ENCODE measurements around the gene ITGB7. TPM values are rescaled to one million over a fixed set of nuclear protein-coding genes. Genes with fewer than 3 reads are reported as not detected.

ITGB7 gene
- total RNA-seq, 1 donor from 2014 or later, result 266 TPM

- H3K27me3 Mint-ChIP-seq (ENCODE audit: insufficient read depth), result no peaks in the 10 kb centered on the region
- H3K9me3 Mint-ChIP-seq, result no peaks in the 10 kb centered on the region
- intact Hi-C loops (cut with micrococcal nuclease), result loop anchor here (1.0 kb wide), 2 partner anchors 8 to 39 kb away; no protein-coding TSS in a partner anchor
- peaks cover 57% of the 10 kb centered on the region for H3K36me3 Mint-ChIP-seq (ENCODE audit: low read depth)
- H3K4me1 Mint-ChIP-seq (ENCODE audit: low read depth), result peaks cover 59% of the 10 kb centered on the region
- peak overlapping the region; percentile 83 for H3K27ac Mint-ChIP-seq
- H3K4me3 Mint-ChIP-seq, result peak overlapping the region; percentile 60
- DNase-seq (ENCODE audit: low spot score), result peak; percentile 17
These were observed 8.5 kb downstream of the ITGB7 start for GRCh38 chr12:53198486-53199110.

- DNase-seq (ENCODE audit: low spot score), result no peak
- peaks cover 53% of the 10 kb centered on the region for H3K4me1 Mint-ChIP-seq (ENCODE audit: low read depth)
- H3K36me3 Mint-ChIP-seq (ENCODE audit: low read depth), result peaks cover 66% of the 10 kb centered on the region
- H3K27ac Mint-ChIP-seq, result peak overlapping the region; percentile 8
- no peaks in the 10 kb centered on the region for H3K9me3 Mint-ChIP-seq
- intact Hi-C loops (cut with micrococcal nuclease), result no loop called here
- no peak overlapping the region for H3K4me3 Mint-ChIP-seq
- no peaks in the 10 kb centered on the region for H3K27me3 Mint-ChIP-seq (ENCODE audit: insufficient read depth)
These were observed 9.9 kb downstream of the ITGB7 start for GRCh38 chr12:53197011-53197640.

GRCh38 chr12:53196486-53196885 is 10.6 kb downstream of the ITGB7 start:
- intact Hi-C loops (cut with micrococcal nuclease), result no loop called here
- H3K27me3 Mint-ChIP-seq (ENCODE audit: insufficient read depth), result no peaks in the 10 kb centered on the region
- DNase-seq (ENCODE audit: low spot score), result no peak
- H3K36me3 Mint-ChIP-seq (ENCODE audit: low read depth), result peaks cover 73% of the 10 kb centered on the region
- peaks cover 49% of the 10 kb centered on the region for H3K4me1 Mint-ChIP-seq (ENCODE audit: low read depth)
- H3K9me3 Mint-ChIP-seq, result no peaks in the 10 kb centered on the region
- H3K27ac Mint-ChIP-seq, result no peak overlapping the region
- peak overlapping the region; percentile 37 for H3K4me3 Mint-ChIP-seq

GRCh38 chr12:53195516-53196420 is 11.3 kb downstream of the ITGB7 start:
- Mint-ChIP-seq H3K9me3 (no peaks in the 10 kb centered on the region), H3K27me3 (ENCODE audit: insufficient read depth) (no peaks in the 10 kb centered on the region), H3K4me1 (ENCODE audit: low read depth) (peaks cover 42% of the 10 kb centered on the region), H3K36me3 (ENCODE audit: low read depth) (peaks cover 74% of the 10 kb centered on the region), H3K4me3 (no peak overlapping the region), H3K27ac (no peak overlapping the region)
- intact Hi-C loops (cut with micrococcal nuclease), result no loop called here
- no peak for DNase-seq (ENCODE audit: low spot score)

- Mint-ChIP-seq H3K27me3 (ENCODE audit: insufficient read depth) (no peaks in the 10 kb centered on the region), H3K27ac (no peak overlapping the region), H3K36me3 (ENCODE audit: low read depth) (peaks cover 73% of the 10 kb centered on the region), H3K4me1 (ENCODE audit: low read depth) (peaks cover 38% of the 10 kb centered on the region), H3K9me3 (no peaks in the 10 kb centered on the region), H3K4me3 (no peak overlapping the region)
- intact Hi-C loops (cut with micrococcal nuclease), result no loop called here
- DNase-seq (ENCODE audit: low spot score), result no peak
These were observed 12.1 kb downstream of the ITGB7 start for GRCh38 chr12:53194973-53195372.

GRCh38 chr12:53193985-53194716 is 12.9 kb downstream of the ITGB7 start:
- DNase-seq (ENCODE audit: low spot score), result no peak
- peaks cover 36% of the 10 kb centered on the region for H3K4me1 Mint-ChIP-seq (ENCODE audit: low read depth)
- H3K9me3 Mint-ChIP-seq, result no peaks in the 10 kb centered on the region
- H3K4me3 Mint-ChIP-seq, result no peak overlapping the region
- peaks cover 68% of the 10 kb centered on the region for H3K36me3 Mint-ChIP-seq (ENCODE audit: low read depth)
- H3K27ac Mint-ChIP-seq, result peak overlapping the region; percentile 42
- no peaks in the 10 kb centered on the region for H3K27me3 Mint-ChIP-seq (ENCODE audit: insufficient read depth)
- intact Hi-C loops (cut with micrococcal nuclease), result no loop called here

- peaks cover 68% of the 10 kb centered on the region for H3K36me3 Mint-ChIP-seq (ENCODE audit: low read depth)
- no peak overlapping the region for H3K4me3 Mint-ChIP-seq
- intact Hi-C loops (cut with micrococcal nuclease), result no loop called here
- no peaks in the 10 kb centered on the region for H3K27me3 Mint-ChIP-seq (ENCODE audit: insufficient read depth)
- no peak for DNase-seq (ENCODE audit: low spot score)
- H3K9me3 Mint-ChIP-seq, result no peaks in the 10 kb centered on the region
- peaks cover 25% of the 10 kb centered on the region for H3K4me1 Mint-ChIP-seq (ENCODE audit: low read depth)
- H3K27ac Mint-ChIP-seq, result no peak overlapping the region
These were observed 14.0 kb downstream of the ITGB7 start for GRCh38 chr12:53193040-53193439.

GRCh38 chr12:53192531-53193021 is 14.5 kb downstream of the ITGB7 start:
- no peak overlapping the region for H3K4me3 Mint-ChIP-seq
- H3K4me1 Mint-ChIP-seq (ENCODE audit: low read depth), result peaks cover 22% of the 10 kb centered on the region
- no peaks in the 10 kb centered on the region for H3K27me3 Mint-ChIP-seq (ENCODE audit: insufficient read depth)
- intact Hi-C loops (cut with micrococcal nuclease), result no loop called here
- peaks cover 70% of the 10 kb centered on the region for H3K36me3 Mint-ChIP-seq (ENCODE audit: low read depth)
- no peak overlapping the region for H3K27ac Mint-ChIP-seq
- no peak for DNase-seq (ENCODE audit: low spot score)
- H3K9me3 Mint-ChIP-seq, result no peaks in the 10 kb centered on the region

GRCh38 chr12:53191885-53192530 is 15.0 kb downstream of the ITGB7 start:
- H3K36me3 Mint-ChIP-seq (ENCODE audit: low read depth), result peaks cover 74% of the 10 kb centered on the region
- intact Hi-C loops (cut with micrococcal nuclease), result no loop called here
- H3K27ac Mint-ChIP-seq, result no peak overlapping the region
- no peaks in the 10 kb centered on the region for H3K27me3 Mint-ChIP-seq (ENCODE audit: insufficient read depth)
- no peaks in the 10 kb centered on the region for H3K9me3 Mint-ChIP-seq
- H3K4me1 Mint-ChIP-seq (ENCODE audit: low read depth), result peaks cover 22% of the 10 kb centered on the region
- no peak overlapping the region for H3K4me3 Mint-ChIP-seq
- no peak for DNase-seq (ENCODE audit: low spot score)

GRCh38 chr12:53191096-53191884 is 15.8 kb downstream of the ITGB7 start:
- intact Hi-C loops (cut with micrococcal nuclease), result no loop called here
- H3K9me3 Mint-ChIP-seq, result no peaks in the 10 kb centered on the region
- H3K36me3 Mint-ChIP-seq (ENCODE audit: low read depth), result peaks cover 73% of the 10 kb centered on the region
- DNase-seq (ENCODE audit: low spot score), result no peak
- H3K27me3 Mint-ChIP-seq (ENCODE audit: insufficient read depth), result no peaks in the 10 kb centered on the region
- no peak overlapping the region for H3K27ac Mint-ChIP-seq
- peaks cover 22% of the 10 kb centered on the region for H3K4me1 Mint-ChIP-seq (ENCODE audit: low read depth)
- no peak overlapping the region for H3K4me3 Mint-ChIP-seq

- Mint-ChIP-seq H3K4me1 (ENCODE audit: low read depth) (peaks cover 14% of the 10 kb centered on the region), H3K9me3 (no peaks in the 10 kb centered on the region), H3K27ac (no peak overlapping the region), H3K4me3 (no peak overlapping the region), H3K27me3 (ENCODE audit: insufficient read depth) (no peaks in the 10 kb centered on the region), H3K36me3 (ENCODE audit: low read depth) (peaks cover 73% of the 10 kb centered on the region)
- intact Hi-C loops (cut with micrococcal nuclease), result loop anchor here (1.0 kb wide), 1 partner anchor 31 kb away; no protein-coding TSS in a partner anchor
- DNase-seq (ENCODE audit: low spot score), result no peak
These were observed 16.8 kb downstream of the ITGB7 start for GRCh38 chr12:53190108-53190729.
